ENCODE data around the gene NMU.

GRCh38 chr4:55635741-55636655 lies at the start of gene NMU:
- TF ChIP-seq CTCF (IDR thresholded peaks at IDR 0.05) (no peak), CBX2 (IDR thresholded peaks at IDR 0.05; ENCODE audit: borderline replicate concordance, low read depth) (no peak), MAZ (IDR thresholded peaks at IDR 0.05; ENCODE audit: borderline replicate concordance, low read depth, low read length) (no peak), JUN (IDR thresholded peaks at IDR 0.05) (no peak), MAFK (IDR thresholded peaks at IDR 0.05; ENCODE audit: partially characterized antibody) (no peak)

Data from A549 (cell line).